Gastroesophageal sphincter (tissue), 4 donors: Measurements from ENCODE around the gene PXN. TPM values are rescaled to one million over a fixed set of nuclear protein-coding genes. Genes with fewer than 3 reads are reported as not detected.
"Not testable (repeated sequence)": the region's sequence is repeated elsewhere in the genome, so short reads cannot be mapped to it uniquely, and the experiment has no call there.

Experiments
- ATAC-seq: fragments of 150-250 bp; one replicate; pipeline ENCODE4 v1.9.1; 2016; ENCODE audit warnings: mild to moderate bottlenecking, moderate library complexity
- H3K27ac ChIP-seq, 4 donors: fragments of 200-600 bp; sonication (generic) in 3 of 4; 1 replicate in 3 of 4; 2 replicates in 1 of 4; pipeline ENCODE4 v1.5.1; 2016 to 2019
- H3K27me3 ChIP-seq: fragments of 200-600 bp; sonication (generic); one replicate; pipeline ENCODE4 v1.5.1; 2019
- H3K36me3 ChIP-seq, 2 donors: fragments of 200-600 bp; sonication (generic); one replicate each; pipeline ENCODE4 v1.5.1; 2019; ENCODE audit warnings: control low read depth in 1 of 2
- H3K4me1 ChIP-seq, 3 donors: fragments of 200-600 bp; sonication (generic); 1 replicate in 2 of 3; 2 replicates in 1 of 3; pipeline ENCODE4 v1.5.1; 2016 to 2019; ENCODE audit warnings: control low read depth in 2 of 3
- H3K4me3 ChIP-seq, 2 donors: fragments of 200-600 bp; sonication (generic); one replicate each; pipeline ENCODE4 v1.5.1; 2019; ENCODE audit warnings: mild to moderate bottlenecking in 1 of 2, moderate library complexity in 1 of 2
- H3K9me3 ChIP-seq, 3 donors: fragments of 200-600 bp; sonication (generic); one replicate each; pipeline ENCODE4 v1.5.1; 2017 to 2019; ENCODE audit warnings: control low read depth in 2 of 3
- CTCF ChIP-seq, 4 experiments: fragments of 200-600 bp in 2 of 4; fragments of 450-650 bp in 2 of 4; sonication (generic) in 1 of 4; IDR thresholded peaks; one replicate each; pipeline ENCODE4 v1.5.1; 2017 to 2019; ENCODE audit warnings: antibody characterized with exemption in 4 of 4, mild to moderate bottlenecking in 2 of 4, moderate library complexity in 2 of 4
- EP300 ChIP-seq: sonication (generic); formaldehyde crosslinking; IDR thresholded peaks from one replicate; pipeline ENCODE4 v1.6.1; 2017; ENCODE audit warnings: antibody characterized with exemption, mild to moderate bottlenecking
- POLR2A ChIP-seq, 2 donors: fragments of 450-650 bp; IDR thresholded peaks; one replicate each; pipeline ENCODE4 v1.6.1; 2017; ENCODE audit warnings: antibody characterized with exemption in 2 of 2, mild to moderate bottlenecking in 2 of 2, moderate library complexity in 1 of 2
- POLR2AphosphoS5 ChIP-seq: sonication (generic); formaldehyde crosslinking; IDR thresholded peaks from one replicate; pipeline ENCODE4 v1.6.1; 2017; ENCODE audit warnings: antibody characterized with exemption
- WGBS, 2 donors: methylation state at CpG; one replicate each; pipeline ENCODE4 v1.1.5; 2018; ENCODE audit warnings: low coverage in 1 of 2; 5-methylcytosine and 5-hydroxymethylcytosine counted together
- total RNA-seq, 4 donors: library from RNA; depleted of rRNA; stranded (reverse); fragments of >200 nt; gene quantifications; one replicate each; pipeline ENCODE4 v1.1.0, GENCODE V29; 2016

The PXN gene
- total RNA-seq, 4 donors from 2014 or later, result 43.2 to 80.4 (median 59.4) TPM

- Histone ChIP-seq H3K36me3 (peaks cover 0 to 100% of the 10 kb centered on the region in 2 donors), H3K27me3 (no peaks in the 10 kb centered on the region), H3K4me3 (no peak overlapping the region), H3K4me1 (no peaks in the 10 kb centered on the region), H3K9me3 (no peaks in the 10 kb centered on the region), H3K27ac (no peak overlapping the region)
- 73% methylated on average over 5 of the region's 15 CpGs; no CpG with 5 or more reads in 1 of the 2 donors for WGBS, 2 donors
- TF ChIP-seq POLR2A (IDR thresholded peaks at IDR 0.05) (no peak), CTCF (IDR thresholded peaks at IDR 0.05) (no peak), EP300 (no peak), POLR2AphosphoS5 (no peak)
- no peak for ATAC-seq
Measured at GRCh38 chr12:120215357-120215735, 50.2 kb downstream of the PXN start.

GRCh38 chr12:120214626-120215356 is 50.7 kb downstream of the PXN start:
- Histone ChIP-seq H3K4me1 (no peaks in the 10 kb centered on the region), H3K27me3 (no peaks in the 10 kb centered on the region), H3K27ac (no peak overlapping the region), H3K4me3 (no peak overlapping the region), H3K36me3 (peaks cover 0 to 100% of the 10 kb centered on the region in 2 donors), H3K9me3 (no peaks in the 10 kb centered on the region)
- ATAC-seq, result no peak
- no peak for TF ChIP-seq CTCF (IDR thresholded peaks at IDR 0.05)
- no peak for TF ChIP-seq POLR2A (IDR thresholded peaks at IDR 0.05)
- TF ChIP-seq POLR2AphosphoS5, result no peak
- no peak for TF ChIP-seq EP300
- 91% methylated on average over 22 of the region's 34 CpGs; no CpG with 5 or more reads in 1 of the 2 donors for WGBS, 2 donors

- Histone ChIP-seq H3K9me3 (no peaks in the 10 kb centered on the region), H3K36me3 (peaks cover 0 to 98% of the 10 kb centered on the region in 2 donors), H3K27me3 (no peaks in the 10 kb centered on the region), H3K4me1 (no peaks in the 10 kb centered on the region), H3K27ac (no peak overlapping the region), H3K4me3 (no peak overlapping the region)
- TF ChIP-seq EP300 (no peak), POLR2A (IDR thresholded peaks at IDR 0.05) (no peak), POLR2AphosphoS5 (no peak), CTCF (IDR thresholded peaks at IDR 0.05) (no peak)
- no peak for ATAC-seq
- no CpG with 5 or more reads among the region's 20 CpGs for WGBS, 2 donors
Measured at GRCh38 chr12:120213758-120214157, 51.8 kb downstream of the PXN start.

GRCh38 chr12:120213182-120213581 is 52.3 kb downstream of the PXN start:
- H3K36me3 ChIP-seq, result peaks cover 0 to 92% of the 10 kb centered on the region in 2 donors
- not testable (repeated sequence) for H3K27ac ChIP-seq, H3K27me3 ChIP-seq, H3K9me3 ChIP-seq, H3K4me3 ChIP-seq, H3K4me1 ChIP-seq, ATAC-seq
- WGBS, 2 donors, result 85 to 90% methylated on average over 2 to 5 of the region's 5 CpGs

GRCh38 chr12:120212301-120212700 is 53.2 kb downstream of the PXN start:
- TF ChIP-seq POLR2A (IDR thresholded peaks at IDR 0.05) (no peak), EP300 (no peak), POLR2AphosphoS5 (no peak), CTCF (IDR thresholded peaks at IDR 0.05) (no peak)
- WGBS, 2 donors, result 87 to 90% methylated on average over 4 to 11 of the region's 24 CpGs
- Histone ChIP-seq H3K4me1 (no peaks in the 10 kb centered on the region), H3K36me3 (peaks cover 0 to 89% of the 10 kb centered on the region in 2 donors), H3K27me3 (no peaks in the 10 kb centered on the region), H3K4me3 (no peak overlapping the region), H3K27ac (no peak overlapping the region), H3K9me3 (no peaks in the 10 kb centered on the region)
- no peak for ATAC-seq
